RWPE1 (cell line): ENCODE measurements around the gene AKR1B15.

Source experiments
- CTCF ChIA-PET: fragments of 350-600 bp; sonication (Branson Sonifier 250); formaldehyde crosslinking; extraction: SDS; loops from one replicate; lab custom pipeline; 2021; lab: Yijun Ruan, JAX
- POLR2A ChIA-PET: fragments of 400-600 bp; formaldehyde crosslinking; extraction: SDS; loops from one replicate; lab custom pipeline; 2020; ENCODE audit warnings: antibody characterized with exemption; ENCODE audit not compliant: low non-redundant PET; lab: Yijun Ruan, JAX
- DNase-seq: peaks from one replicate; pipeline ENCODE4 v3.0.0; 2012; ENCODE audit warnings: low spot score
- H3K27ac ChIP-seq: fragments of 450-650 bp; 2 replicates; pipeline ENCODE4 v1.5.1; 2017
- CTCF ChIP-seq: fragments of 450-650 bp; conservative IDR thresholded peaks from 2 replicates; pipeline ENCODE4 v1.5.1; 2017; ENCODE audit warnings: low read depth, mild to moderate bottlenecking

AKR1B15 gene

GRCh38 chr7:134509010-134509409 is 39.9 kb upstream of the AKR1B15 start:
- no peak for DNase-seq
- H3K27ac ChIP-seq = no peak overlapping the region
- no peak for TF ChIP-seq CTCF
- POLR2A ChIA-PET = no interaction called here
- CTCF ChIA-PET = no interaction called here

DNA sequence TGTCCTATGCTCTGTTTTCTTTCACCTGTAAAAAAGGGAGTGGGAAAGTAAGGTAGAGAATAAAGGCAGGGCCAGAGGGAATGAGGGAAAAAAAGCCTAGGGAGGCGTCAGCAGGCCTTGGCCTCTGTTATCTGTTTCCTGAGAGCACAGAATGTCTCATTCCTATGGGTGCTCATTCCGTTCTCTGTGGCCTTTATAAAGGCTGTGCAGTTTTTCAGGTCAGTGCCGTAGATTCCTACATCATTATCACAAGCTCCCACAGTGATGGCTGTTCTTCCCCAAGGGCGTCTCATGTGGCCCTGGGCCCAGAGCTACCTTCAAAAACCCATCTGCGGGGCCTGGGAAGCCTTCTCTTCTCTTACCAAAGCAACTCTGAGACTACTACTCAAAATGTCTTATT is 38.3 kb upstream of the AKR1B15 start:
- H3K27ac ChIP-seq = no peak overlapping the region
- ChIA-PET CTCF (no interaction called here), POLR2A (no interaction called here)
- DNase-seq = no peak
- TF ChIP-seq CTCF = no peak

DNA sequence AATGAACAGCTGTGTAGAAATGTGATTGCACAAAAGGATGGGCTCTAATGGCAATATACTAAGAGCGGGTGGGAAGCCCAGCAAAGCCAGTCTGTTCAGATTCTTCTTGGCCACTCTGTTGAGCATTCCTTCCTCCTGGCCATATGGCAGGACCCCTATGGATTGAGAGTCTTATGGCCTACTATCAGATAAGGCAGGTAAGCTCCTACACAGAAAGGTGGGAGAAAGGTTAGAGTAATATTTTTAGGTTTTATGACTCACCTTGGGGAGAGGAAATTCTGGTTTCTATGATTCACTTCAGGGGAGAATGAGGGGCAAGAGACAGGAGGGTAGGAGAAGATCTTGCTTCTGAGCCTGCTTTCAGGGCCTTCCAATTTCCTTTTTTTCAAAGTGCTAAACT is 36.6 kb upstream of the AKR1B15 start:
- ChIA-PET POLR2A (no interaction called here), CTCF (interaction anchor here (0.6 to 2.5 kb wide), 5 partner anchors 34 to 95 kb away, joined by 3 to 13 read pairs (median 3); no protein-coding TSS in a partner anchor)
- peak; percentile 42 for DNase-seq
- H3K27ac ChIP-seq = no peak overlapping the region
- no peak for TF ChIP-seq CTCF

DNA sequence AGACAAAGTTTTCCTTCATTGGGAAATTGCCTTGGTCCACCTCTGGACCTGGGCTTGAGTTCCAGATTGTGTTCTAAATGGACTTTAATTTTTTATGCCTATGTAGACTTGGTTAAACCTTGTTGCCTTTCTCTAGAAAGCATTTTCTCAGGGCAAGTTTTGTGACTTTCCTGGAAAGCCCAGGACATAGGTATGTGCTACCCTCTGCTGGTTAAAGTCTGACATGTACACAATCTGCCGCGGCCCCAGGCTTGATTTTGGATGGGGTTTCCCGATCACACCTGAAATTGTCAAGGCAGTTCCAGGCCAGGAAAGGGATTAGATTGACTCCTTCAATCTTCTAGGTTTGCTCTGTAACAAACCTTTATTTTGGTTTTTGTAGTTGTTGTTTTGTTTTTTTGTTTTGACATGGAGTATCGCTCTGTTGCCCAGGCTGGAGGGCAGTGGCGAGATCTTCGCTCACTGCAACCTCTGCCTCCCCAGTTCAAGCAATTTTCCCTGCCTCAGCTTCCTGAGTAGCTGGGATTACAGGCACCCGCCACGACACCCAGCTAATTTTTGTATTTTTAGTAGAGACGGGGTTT is 35.6 kb upstream of the AKR1B15 start:
- TF ChIP-seq CTCF = peak; percentile 82
- DNase-seq = peak; percentile 66
- POLR2A ChIA-PET = no interaction called here
- CTCF ChIA-PET = interaction anchor here (0.7 to 2.5 kb wide), 6 partner anchors 30 to 94 kb away, joined by 3 to 18 read pairs (median 4); no protein-coding TSS in a partner anchor
- no peak overlapping the region for H3K27ac ChIP-seq

GRCh38 chr7:134514106-134514505 is 34.8 kb upstream of the AKR1B15 start:
- DNase-seq = no peak
- POLR2A ChIA-PET = no interaction called here

DNA sequence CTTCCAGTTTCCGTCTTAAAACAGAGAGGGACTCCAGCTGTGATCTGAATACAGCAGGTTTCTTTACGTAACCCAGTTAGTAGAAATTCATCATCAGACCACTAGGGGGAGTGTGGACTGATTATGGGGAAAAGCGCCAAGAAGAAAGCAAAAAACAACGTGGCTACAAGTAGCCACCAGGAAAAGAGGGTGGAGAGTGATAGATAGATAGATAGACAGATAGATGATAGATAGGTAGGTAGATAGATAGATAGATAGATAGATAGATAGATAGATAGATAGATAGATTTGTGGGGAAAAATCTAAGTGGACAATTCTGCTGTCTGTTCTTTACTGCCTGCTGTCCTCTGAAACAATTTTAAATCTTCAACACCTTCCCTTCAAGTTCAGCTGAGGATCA is 34.2 kb upstream of the AKR1B15 start:
- POLR2A ChIA-PET = no interaction called here
- DNase-seq = peak; percentile 52

More at GRCh38 chr7:134514106-134514505, 34.8 kb upstream of the AKR1B15 start:
- TF ChIP-seq CTCF = no peak
- no peak overlapping the region for H3K27ac ChIP-seq
- CTCF ChIA-PET = interaction anchor here (0.6 to 2.5 kb wide), 13 partner anchors 30 to 1343 kb away, joined by 3 to 18 read pairs (median 4); partner anchors contain the start of gene AKR1B15

More for the DNA sequence above, 34.2 kb upstream of the AKR1B15 start:
- no peak overlapping the region for H3K27ac ChIP-seq
- CTCF ChIA-PET = interaction anchor here (0.6 to 2.5 kb wide), 18 partner anchors 26 to 1342 kb away, joined by 3 to 18 read pairs (median 4); partner anchors contain the start of gene AKR1B15
- peak; percentile 91 for TF ChIP-seq CTCF
